ENCODE results near the gene TSNAXIP1.

DNA sequence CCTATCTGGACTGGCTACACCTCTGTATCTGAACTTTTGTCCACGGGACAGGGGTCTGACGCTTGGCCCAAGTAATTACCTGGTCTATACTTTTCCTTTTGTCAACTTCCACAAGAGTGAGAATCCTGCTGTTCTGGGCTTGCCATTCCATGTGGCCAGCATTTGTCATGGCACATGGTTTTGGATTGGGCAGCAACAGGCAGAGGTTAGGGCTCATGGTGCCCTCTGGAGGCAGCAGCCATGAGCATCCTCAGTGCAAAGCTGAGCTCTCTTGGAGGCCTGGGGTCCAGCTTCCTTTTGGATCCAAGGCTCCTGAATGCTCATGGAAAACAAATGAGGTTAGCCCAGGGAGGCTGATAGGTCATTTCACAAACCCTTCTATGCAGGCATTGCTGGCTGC lies 58.6 kb downstream of the TSNAXIP1 start:
- no peak for TF ChIP-seq POLR2AphosphoS5 (IDR thresholded peaks at IDR 0.05)
- TF ChIP-seq, protein P1, sequence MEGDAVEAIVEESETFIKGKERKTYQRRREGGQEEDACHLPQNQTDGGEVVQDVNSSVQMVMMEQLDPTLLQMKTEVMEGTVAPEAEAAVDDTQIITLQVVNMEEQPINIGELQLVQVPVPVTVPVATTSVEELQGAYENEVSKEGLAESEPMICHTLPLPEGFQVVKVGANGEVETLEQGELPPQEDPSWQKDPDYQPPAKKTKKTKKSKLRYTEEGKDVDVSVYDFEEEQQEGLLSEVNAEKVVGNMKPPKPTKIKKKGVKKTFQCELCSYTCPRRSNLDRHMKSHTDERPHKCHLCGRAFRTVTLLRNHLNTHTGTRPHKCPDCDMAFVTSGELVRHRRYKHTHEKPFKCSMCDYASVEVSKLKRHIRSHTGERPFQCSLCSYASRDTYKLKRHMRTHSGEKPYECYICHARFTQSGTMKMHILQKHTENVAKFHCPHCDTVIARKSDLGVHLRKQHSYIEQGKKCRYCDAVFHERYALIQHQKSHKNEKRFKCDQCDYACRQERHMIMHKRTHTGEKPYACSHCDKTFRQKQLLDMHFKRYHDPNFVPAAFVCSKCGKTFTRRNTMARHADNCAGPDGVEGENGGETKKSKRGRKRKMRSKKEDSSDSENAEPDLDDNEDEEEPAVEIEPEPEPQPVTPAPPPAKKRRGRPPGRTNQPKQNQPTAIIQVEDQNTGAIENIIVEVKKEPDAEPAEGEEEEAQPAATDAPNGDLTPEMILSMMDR (IDR thresholded peaks at IDR 0.05): no peak
- no peak for TF ChIP-seq POLR2A (IDR thresholded peaks at IDR 0.05)
- no peak for TF ChIP-seq EP300 (IDR thresholded peaks at IDR 0.05)

Data from suprapubic skin (tissue), 4 donors.